HG03064 (cell line): Measurements from ENCODE around the gene ZCWPW1.
"Not testable (repeated sequence)": the region's sequence is repeated elsewhere in the genome, so short reads cannot be mapped to it uniquely, and the experiment has no call there.

ENCODE experiments used
- ATAC-seq: cut with Tn5 transposase; IDR thresholded peaks from one replicate; pipeline ENCODE4 v1.9.1; 2021; ENCODE audit warnings: low read depth; ENCODE audit not compliant: unreplicated experiment

Gene ZCWPW1

DNA sequence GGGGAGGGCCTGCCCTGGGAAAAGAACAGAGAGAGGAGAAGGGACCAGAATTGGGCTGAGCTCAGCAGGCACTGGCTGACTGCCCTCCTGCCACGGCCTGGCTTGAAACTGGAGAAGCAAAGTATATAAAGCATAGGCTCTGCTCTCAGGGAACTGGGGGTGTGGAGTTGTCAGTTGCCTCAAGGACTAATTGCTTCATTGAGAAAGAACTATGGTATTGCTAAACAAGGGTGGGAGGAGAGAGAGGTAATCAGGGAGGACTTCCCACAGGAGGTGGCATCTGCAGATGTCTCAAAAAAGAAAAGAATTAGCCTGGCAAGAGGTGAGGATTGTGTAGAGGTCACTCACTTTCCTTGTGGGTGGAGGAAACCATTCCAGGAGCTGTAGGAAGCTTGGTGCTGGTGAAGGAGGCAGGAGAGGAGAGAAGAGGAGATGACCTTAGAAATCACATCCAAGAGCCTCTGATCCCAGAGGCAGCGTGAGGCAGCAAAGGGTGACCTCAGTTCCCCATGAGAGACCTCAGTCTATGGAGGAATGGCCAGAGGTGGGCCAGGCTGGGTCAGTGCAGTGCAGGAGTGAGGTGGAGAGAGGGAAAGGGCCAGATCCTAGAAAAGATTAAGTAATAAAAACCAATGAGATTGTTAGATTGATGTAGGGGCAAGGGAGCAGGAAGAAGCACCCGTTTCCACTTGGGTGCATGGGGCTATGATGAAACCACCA is 68.2 kb downstream of the ZCWPW1 start:
- no peak for ATAC-seq

- no peak for ATAC-seq
These were observed 69.7 kb downstream of the ZCWPW1 start for GRCh38 chr7:100358857-100359212.

DNA sequence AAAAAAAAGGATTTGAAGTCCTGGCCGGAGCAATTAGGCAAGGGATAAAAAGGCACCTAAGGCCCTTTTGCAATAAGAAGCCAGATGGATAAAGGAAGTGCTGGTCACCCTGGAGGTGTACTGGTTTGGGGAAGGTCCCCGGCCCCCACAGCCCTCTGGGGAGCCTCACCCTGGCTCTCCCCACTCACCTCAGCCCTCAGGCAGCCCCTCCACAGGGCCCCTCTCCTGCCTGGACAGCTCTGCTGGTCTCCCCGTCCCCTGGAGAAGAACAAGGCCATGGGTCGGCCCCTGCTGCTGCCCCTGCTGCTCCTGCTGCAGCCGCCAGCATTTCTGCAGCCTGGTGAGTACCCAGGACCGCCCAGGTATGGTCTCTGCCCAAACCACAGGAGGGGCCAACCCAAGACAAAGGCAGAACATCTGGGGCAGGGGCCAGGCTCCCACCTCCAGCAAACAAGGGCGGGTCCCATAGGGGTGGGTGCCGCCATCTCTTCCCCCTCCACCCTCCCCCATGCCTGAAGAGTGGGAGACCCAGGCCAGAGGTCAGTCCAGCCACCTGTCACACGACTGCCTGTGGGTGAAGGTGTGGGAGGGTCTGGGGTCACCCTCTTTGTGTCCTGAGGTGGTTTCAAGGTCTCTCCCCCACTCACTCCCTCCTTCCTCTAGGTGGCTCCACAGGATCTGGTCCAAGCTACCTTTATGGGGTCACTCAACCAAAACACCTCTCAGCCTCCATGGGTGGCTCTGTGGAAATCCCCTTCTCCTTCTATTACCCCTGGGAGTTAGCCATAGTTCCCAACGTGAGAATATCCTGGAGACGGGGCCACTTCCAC is 70.3 kb downstream of the ZCWPW1 start, which contains the start of gene PILRB:
TSS of gene PILRB (plus strand) at position 91 of the 830 bp plus-strand sequence. CDS start at position 277, 186 bp downstream.
- no peak for ATAC-seq

- no peak for ATAC-seq
These were observed 71.4 kb downstream of the ZCWPW1 start for GRCh38 chr7:100357131-100357561.

GRCh38 chr7:100356416-100357068 is 72.0 kb downstream of the ZCWPW1 start:
- ATAC-seq: no peak

DNA sequence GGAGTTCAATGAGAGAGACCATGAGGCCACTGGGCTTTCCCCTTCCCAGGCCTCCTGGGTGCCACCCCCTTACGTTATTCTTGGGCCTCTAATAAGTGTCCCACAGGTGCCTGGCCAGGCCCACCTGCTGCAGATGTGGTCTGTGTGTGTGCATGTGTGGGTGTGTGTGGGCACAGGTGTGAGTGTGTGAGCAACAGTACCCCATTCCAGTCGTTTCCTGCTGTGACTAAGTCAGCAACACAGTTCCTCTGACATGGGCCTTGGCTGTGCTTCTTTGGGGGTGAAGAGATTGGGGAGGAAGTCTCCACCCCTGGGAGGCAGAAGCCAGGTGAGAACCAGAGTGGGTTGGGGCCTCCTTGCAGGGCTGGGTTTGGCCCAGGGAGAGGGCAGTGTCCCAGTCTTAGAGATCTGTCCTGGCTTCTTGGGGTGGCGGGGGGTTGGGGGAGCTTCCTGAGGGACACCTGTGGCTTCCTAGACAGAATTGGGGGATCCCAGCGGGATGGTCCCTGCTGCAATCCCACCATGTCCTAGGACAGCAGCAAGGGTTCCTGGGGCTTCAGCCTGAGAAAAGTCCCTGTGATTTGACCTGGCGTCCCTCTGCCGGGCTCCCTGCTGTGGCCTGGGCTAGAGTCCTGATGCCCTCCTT is 74.7 kb downstream of the ZCWPW1 start:
- no peak for ATAC-seq

- ATAC-seq: no peak
These were observed 75.4 kb downstream of the ZCWPW1 start for GRCh38 chr7:100352984-100353684.

GRCh38 chr7:100352230-100352781 is 76.2 kb downstream of the ZCWPW1 start:
- ATAC-seq: not testable (repeated sequence)

DNA sequence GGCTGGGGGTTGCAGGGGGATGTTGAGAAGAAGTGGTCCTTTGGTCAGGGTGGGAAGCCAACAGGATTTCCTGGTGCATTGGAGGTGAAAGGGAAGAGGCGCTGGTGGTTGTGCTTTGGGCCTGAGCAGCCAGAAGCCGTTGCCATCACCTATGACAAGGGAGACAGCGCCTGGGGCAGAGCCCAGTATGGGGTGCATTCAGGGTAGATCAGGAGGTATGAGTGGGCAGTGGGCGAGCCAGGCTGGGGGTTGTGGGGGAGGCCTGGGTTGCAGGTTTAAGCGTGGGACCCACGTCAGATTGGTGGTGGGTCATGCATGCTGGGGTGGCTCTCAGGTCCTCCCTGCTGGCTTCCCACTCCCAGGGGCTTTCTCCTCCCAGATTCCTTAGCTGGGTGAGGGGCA is 76.8 kb downstream of the ZCWPW1 start:
- ATAC-seq: no peak
